ENCODE results near the gene TBX6.

TBX6 gene

DNA sequence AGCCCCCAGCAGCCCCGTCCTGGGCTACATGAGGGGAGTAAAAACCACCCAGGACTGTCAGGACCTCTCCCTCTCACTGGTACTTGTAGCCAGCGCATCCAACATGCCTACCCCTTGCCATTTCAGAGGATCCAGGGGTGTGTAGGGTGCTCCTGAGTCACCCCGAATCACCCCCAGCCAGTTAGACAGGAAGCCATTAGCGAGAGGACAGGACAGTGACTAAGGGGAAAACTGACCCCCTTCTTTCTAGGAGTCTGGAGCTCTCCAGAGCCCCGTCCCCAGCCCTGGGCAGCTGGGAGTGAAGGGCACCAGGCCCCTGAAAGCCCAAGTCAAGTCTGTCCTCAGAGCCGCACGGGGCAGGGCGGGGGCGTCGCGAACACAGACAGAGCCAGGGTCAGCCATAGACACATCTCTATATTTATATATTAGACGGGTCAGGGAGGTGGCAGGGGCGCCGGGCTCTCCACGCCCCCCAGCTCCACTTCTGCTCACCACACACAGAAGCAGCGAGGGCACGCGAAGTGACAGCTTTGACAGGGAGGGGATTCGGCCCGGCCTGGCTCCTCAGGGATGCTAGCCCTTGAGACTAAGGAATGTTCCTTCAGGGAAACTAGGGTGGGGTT, 22.1 kb upstream of the TBX6 start:
- DNase-seq (ENCODE audit: low read depth) = no peak

DNA sequence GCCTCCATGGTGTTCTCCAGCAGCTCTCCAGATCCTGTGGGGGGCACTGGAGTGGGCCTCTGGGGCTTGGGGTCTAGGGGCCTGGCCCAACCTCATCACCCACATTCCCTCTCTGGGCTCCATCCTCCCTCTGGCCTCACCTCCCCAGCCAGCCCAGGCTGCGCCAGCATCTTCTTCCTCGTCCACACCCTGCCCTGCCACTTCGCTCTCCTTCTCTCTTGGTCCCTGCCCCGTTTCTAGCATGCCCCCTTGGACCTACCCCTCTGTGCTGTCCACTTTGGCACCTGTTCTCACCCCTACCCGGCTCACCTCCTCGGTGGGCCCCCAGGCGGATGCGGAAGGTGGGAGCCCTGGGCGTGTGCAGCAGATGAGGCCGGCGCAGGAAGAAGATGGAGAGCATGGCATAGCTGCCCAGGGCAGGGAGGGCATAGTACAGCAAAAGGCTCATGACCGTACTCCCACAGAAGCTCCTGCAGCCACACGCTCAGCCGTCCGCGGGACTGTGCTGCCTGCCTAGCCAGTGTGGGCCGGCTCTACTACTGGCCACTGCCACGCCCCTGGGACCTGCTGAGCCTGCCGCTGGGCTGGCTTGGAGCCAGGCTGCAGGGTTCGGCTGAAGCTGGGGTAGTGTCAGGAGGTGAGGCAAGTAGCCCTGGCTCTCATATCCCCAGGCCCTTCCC, 21.4 kb upstream of the TBX6 start, which contains the start of gene GDPD3:
Gene GDPD3 (minus strand): TSS at position 507 of the 680 bp plus-strand sequence. CDS start 59 bp downstream, at position 448.
- no peak for DNase-seq (ENCODE audit: low read depth)

DNA sequence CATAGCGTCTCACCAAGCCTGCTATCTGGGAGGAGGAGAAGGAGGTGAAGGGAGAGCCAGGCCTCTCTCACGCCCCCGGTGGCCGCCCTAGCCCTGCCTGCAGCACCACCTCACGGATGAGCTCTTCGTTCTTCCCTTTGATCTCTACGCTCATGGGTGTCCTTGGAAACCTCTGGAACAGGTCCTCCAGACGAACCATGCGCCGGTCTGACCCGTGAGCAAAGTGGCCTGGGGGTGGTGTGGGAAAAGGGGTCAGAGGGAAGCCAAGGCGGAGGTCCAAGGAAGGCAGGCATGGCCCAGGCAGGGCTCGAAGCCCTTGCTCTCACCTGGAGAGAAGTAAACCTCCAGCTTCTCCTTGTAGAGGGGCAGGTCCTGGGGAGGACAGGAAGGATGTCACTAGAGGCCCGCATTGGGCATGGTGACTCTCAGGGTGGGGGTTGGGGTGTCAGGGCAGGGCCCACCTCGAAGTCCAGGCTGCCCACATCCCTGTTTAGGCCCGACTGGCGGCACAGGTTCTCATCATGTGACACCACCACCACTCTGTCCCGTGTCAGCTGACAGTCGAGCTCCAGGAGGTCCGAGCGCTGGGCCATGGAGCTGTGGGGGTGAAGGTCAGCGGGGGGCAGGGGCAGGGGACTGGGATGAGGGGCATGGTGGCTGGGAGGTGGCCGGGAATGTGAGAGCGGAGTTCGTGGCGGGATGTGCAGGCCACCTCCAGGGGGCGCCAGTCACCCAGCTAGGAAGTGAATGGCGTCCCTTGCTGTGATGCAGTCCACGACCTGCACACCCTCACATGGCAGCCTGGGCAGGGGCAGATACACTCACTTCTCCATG, 20.7 kb upstream of the TBX6 start:
- DNase-seq (ENCODE audit: low read depth) = peak; percentile 37

DNA sequence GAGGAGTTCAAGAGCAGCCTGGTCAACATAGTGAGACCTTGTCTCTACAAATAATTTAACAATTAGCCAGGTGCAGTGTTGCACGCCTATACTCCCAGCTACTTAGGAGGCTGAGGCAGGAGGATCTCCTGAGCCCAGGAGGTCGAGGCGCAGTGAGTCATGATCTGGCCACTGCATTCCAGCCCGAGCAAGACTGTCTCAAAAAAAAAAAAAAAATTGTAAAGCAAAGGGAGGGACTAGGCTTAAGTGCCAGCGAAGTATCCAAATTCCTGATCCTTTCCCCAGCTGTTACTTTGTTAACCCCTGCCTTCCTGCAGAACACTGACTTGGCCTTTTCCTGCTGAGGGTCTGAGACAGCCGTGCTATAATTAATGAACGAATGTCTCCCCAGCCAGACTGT, 18.9 kb upstream of the TBX6 start:
- DNase-seq (ENCODE audit: low read depth) = no peak

DNA sequence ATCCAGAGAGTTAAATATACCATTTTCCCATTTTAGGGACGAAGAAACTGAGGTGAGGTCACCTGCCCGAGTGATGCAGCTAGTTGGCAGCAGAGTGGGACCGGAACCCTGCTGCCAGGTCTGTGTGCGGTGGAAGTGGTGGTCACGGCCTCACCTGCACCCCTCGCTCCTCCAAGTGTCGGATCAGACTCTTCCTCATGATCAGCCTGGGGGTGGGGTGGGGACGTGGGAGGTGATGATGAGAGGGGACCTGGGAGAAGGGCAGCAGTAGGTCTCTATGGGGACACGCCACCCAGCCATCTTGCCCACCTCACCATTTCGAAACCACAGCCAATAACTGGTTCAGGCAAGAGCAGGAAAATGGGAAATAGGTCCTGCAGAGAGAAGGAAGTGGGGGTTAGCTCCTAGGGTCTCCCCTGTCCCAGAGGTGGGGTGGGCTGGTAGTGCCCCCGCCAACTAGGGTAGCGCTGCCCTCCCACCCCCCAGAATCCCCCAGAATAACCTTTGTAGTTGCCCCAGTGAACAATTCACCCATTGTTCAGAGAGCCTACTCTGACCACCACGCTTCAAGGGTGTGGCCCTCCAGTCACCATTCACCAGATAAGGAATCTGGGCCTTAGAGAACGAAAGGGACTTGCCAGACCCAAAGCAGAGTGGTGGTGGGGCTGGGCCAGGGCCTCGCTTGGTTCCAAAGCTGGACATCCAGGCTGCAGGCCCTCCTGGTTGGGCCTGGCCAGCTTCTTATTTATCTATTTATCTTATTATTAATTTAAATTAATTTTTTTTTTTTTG, 16.5 kb upstream of the TBX6 start:
- DNase-seq (ENCODE audit: low read depth) = no peak

DNA sequence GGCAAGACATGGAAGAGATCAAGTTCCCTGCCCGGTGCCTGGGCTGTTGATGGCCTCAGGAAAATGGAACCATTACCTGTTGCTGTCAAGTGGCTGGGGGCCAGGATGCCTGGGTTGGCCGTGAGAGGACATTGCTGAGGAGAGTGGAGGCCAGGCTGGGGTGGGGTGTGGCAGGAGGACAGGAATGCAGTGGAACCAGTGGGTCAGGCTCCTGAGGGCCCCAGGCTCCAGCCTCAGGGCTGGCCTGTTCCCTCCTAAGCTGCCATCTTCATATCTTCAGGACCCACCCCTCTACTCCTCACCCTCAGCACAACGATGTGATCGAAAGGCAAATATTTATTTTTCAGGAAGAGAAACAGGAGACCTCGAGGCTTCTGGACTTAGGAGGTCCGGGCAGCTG, 12.8 kb upstream of the TBX6 start:
- DNase-seq (ENCODE audit: low read depth) = no peak

DNA sequence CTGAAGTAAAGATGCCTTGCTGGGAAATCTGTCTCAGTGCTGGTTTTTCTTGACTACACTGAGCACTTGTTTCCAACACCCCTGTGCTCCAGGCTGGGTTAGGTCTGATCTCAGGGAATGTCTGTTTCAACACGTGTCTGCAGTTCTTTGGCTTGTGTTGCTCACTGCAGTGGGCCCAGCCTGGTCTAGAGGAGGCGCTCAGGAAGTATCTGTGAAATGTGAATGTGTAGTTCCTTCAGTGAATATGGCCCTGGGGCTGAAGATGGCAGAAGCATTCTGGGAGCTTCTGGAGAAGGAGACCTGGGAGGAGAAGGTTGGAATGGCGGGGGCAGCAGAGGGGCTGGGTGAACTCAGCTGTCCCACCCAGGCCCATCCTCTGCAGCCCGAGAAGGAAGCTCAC, 12.4 kb upstream of the TBX6 start:
- DNase-seq (ENCODE audit: low read depth) = no peak

DNA sequence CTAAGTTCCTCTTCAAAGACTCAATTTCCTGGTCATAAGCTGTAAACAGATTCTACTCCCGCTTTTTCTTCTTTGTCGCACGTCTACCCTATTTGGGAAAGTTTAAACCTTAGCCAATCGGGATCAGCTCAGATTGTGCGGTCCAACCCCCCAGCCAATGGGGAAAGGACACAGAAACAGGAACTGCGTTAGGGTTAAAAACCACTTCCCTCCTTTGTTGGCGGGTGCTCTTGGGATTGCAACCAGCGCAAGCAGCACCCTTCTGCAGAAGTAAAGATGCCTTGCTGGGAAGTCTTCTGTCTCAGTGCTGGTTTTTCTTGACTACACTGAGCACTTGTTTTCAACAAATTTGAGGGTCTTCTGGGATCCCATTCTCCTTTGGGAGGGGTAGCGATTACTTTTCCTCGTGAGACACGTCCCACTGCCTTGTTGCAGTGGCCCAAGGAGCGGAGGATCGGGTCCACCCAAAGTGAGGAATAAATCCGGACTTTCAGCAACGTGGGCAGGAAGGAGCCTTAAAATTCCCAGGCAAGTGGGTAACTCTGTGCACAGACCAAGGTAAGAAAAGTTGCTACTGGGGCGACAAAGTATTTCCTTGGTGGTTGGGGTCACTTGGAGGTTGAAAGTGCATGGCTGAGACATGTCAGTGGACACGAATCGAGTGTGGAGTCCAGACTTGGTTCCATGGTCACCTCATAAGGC, 5.3 kb upstream of the TBX6 start:
- no peak for DNase-seq (ENCODE audit: low read depth)

DNA sequence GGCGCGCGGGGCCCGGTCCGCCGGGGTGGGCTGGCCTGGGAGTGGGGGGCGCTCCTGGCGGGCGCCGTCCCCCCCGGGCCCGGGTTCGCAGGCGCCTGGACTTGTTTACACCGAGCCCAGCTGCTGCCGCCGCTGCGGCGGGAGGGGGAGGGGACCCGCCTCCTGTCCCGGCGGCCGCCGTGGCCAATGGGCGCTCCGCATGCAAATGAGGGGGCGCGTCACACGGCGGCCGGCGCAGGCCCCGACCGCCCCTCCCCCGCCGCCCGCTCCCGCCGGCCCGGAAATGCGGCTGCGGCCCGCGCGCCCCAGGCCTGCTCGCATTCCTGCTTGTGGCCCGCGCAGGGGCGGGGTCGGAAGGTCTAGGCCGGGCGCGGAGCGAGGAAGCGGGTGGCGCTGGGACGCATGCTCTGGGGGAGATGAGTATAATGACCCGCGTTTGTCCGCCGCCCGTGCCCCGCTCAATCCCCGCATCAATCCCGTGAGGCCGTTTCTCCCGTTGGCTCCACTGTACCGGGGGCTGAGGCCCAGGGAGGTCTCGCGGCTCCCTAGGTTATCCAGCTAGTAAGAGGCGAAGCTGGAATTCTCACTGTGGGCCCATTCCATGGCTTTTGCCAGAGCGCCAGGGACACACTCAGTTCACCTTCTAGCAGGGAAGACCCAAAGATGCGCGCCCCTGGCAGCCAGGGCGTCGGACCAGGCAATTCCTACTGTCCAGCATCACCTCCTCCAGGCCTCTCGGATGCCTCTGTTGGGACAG, 4.6 kb upstream of the TBX6 start, which contains the start of gene YPEL3:
Gene YPEL3 (minus strand): TSS at position 109 of the 757 bp plus-strand sequence. CDS start 731 bp downstream, outside the sequence.
- DNase-seq (ENCODE audit: low read depth) = peak; percentile 79

DNA sequence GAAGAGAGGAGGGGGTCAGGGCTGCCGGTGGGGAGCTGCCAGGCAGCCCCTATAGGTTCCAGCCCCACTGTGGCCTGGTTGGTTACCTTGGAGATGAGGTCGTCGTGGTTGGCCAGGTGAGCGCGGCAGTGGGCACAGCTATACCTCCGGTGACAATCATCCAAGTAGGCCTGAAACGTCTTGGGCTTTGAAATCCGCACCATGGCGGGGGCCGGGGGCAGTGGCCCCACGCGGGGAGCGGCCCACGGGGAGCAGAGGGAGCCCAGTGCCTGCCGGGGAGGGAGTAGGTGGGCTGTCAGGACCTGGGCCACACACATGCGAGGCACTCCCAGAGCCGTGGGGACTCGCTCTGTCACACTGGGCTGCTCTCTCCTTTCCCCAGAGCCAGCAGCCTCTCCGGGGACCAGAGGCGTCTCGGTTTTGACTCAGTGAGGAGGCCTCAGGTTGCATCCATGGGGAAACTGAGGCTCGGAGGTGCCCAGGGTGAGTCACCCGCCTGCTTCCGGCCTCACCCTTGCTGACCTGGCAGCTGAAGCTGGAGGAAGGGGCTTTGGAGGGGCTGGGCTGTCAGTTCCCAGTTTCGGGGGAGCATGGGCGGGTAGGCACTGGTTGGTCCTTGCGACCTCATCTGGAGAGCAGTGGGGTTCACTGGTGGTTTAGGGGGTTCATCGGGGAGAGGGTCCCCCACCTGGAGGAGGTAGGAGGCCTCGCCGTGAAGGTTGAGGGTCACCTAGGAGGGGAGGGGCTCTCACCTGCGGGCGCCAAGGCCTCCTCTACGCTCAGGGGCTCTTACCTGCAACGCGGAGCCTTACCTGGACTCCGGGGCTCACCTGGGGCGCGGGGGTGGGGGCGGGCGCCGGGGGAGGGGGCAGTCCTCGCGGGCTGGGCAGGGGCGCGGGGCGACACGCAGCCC, 3.7 kb upstream of the TBX6 start:
- DNase-seq (ENCODE audit: low read depth) = no peak

DNA sequence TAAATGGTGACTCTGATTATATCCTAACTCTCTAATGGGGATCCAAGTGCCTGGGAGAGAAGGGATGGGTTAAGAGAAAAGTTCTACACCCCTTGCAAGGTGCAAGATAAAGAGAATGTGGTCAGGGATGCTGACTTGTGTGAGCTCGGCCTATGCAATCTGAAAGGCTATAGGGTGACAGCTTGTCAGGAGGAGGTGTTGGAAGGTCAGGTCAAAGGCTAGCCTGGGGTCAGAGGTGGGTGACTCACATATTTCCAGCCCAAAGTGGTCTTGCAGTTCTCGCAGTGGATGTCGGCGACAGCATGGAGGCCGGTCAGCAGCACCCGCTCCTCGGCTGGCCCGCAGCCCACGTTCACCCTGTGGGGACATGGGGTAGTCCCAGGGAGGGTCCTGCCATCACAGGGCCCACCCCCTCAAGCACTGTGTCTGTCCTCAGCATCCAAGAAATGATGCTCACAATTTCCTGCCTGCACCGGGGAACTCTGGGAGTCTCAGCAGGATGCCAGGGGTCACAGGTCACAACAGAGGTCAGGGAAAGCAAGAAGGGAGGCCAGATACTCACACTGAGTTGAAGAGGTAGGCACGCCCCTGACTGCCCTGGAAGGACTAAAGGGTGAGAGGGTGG, 2.9 kb upstream of the TBX6 start:
- no peak for DNase-seq (ENCODE audit: low read depth)

DNA sequence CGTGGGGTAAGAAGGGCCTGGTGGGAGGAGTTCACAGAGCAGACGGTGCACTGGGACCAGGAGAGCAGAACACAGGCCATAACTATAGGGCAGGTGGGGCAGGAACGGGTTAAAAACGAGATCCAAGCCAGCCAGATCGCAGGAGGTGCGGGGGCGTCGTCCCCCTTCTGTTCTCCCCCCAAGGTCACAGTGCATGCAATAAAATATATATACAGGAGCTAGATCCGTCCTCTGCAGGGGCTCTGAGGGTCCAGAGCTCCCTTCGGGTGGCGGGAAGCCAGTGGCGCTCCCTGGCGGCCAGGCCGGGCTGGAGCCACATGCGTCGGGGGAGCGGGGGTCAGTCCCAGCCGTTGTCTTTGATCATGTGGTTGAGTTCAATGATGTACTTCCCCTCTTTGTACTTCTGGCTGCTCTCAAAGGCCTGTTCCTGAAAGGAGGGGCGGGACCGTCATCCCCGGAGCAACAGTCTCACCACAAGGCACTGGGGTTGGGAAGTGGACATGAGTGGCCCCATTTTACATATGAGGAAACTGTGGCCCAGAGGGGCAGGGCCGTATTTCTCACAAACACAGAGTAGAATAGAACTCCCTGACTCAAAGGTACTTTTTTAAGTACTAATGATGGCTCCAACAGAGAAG, 768 bp upstream of the TBX6 start:
- peak; percentile 27 for DNase-seq (ENCODE audit: low read depth)

DNA sequence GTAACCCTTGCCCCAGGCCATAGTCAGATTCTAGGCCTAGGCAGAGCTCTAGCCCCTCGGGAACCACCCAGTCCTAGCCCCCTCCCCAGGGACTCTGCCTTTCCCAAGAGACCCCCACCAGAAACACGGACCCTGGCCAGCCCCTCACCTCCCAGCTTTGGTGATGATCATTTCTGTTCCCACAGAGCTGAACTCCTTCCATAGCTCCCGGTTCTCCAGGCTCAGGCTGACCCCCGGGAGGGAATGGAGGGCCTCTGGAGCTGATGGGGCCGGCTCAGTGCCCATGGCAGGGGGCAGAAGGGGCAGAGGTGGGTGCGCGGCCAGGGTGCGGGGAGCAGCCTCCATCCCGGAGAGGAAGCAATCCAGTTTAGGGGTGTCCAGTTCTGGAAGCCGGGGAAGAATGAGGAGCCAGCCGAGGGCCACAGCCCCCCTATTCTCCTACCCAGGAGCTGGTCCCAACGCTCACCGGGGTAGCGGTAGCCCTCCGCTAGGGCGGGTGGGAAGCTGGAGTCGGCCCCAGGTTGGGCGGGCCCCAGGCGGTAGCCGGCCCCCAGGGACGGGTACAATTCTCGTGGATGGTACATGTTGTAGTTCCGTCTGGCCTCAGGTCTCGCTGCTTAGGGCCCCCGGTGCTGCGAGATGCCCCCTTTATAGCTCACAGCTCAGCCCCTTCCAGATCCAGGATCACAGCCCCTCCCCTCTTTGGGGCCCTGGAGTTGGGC, 953 bp downstream of the TBX6 start:
- DNase-seq (ENCODE audit: low read depth) = no peak

DNA sequence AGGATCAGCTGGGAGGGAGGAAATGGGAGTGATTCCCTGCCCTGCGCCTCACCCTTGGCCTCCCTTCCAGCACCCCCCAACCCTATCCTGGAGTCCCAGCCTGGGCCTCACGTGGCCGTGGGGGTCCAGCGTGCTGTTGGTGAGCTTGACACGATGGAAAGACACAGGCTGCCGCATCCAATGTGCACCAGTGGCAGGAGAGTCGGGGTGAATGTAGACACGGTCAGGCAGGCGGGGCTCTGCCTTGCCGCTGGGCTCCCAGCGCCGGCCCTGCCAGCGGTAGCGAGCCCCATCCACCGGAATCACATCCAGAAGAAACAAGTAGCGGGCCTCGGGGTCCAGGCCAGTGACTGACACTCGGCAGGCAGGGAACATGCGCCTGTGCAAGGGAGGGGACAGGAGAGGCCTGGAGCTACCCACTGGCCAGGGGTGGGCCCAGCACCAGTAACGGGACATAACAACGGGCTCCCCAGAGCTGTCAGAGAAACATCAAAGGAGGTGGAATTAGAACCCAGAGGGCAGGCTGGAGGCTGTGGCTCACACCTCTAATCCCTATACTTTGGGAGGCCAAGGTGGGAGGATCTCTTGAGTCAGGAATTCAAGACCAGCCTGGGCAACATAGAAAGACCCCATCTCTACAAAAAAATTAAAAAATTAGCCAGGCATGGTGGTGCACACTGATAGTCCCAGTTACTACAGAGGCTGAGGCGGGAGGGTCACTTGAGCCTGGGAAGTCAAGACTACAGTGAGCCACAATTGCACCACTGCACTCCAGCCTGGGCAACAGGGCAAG, 2.7 kb downstream of the TBX6 start:
- DNase-seq (ENCODE audit: low read depth) = no peak

DNA sequence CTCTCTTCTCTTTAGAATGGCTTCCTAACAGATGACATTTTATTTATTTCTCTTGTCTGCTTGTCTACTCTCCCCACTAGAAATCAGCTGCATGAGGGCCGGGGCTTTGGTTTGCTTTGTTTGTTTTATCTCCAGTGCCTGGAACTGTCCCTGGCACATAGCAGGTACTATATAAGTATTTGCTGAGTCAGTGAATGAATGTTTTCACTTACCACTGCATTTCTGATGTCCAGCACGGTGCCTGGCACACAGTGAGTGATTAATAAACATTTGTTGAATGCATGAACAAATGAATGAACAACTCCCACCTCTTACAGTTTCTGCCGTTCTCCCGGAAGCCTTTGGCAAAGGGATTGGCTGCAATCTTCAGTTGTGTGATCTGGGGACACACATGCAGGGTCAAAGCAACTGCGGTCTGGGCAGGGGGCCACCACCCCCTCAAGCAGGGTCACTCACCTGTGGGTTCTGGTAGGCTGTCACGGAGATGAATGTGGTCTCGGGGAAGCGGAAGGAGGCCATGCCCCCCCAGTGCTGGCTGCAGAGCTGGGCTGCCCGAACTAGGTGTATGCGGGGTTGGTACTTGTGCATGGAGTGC, 3.4 kb downstream of the TBX6 start:
- DNase-seq (ENCODE audit: low read depth) = no peak

DNA sequence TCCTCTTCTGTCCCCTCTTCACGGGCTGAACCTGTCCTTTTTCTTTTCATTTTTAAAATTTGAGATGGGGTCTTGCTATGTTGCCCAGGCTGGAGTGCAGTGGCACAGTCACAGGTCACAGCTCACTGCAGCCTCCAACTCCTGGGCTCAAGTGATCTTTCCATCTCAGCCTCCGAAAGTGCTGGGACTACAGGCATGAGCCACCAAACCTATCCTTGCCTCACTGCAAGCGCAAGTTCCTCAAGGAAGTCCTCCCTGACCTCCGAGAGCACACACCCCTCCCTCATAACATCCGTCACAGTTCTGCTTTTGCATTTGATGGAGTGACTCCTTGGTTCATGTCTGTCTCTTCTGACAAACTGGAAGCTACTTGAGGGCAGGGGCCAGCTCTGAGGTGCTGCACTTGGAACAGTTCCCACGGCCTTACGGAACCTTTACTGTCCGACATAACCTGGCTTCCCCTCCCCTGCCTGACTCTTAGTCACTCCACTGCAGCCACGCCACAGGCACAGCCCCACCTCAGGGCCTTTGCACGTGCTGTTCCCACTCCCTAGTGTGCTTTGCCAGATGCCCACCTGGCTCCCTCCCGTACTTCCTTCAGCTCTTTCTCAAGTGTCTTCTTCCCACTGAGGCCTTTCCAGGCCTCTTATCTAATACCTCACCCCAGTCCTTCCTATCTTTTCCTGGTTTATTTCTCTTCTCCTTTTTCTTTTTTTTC, 4.4 kb downstream of the TBX6 start:
- no peak for DNase-seq (ENCODE audit: low read depth)

All from stimulated activated CD8-positive, alpha-beta memory T cell treated with anti-CD3 and anti-CD28 coated beads, Interleukin-12 subunit alpha, Interleukin-12 subunit beta, amount 100 ng/mL, for 1 hour (primary cell).